Upper lobe of left lung (tissue), 6 donors: ENCODE results near the gene JAG2. TPM values are rescaled to one million over a fixed set of nuclear protein-coding genes. Genes with fewer than 3 reads are reported as not detected.

Experiments
- ATAC-seq, 2 donors: fragments of 200-7000 bp; cut with Tn5 transposase; one replicate each; pipeline ENCODE4 v1.9.1; 2022; ENCODE audit warnings: mild to moderate bottlenecking in 2 of 2, moderate library complexity in 2 of 2; ENCODE audit not compliant: low FRiP score in 2 of 2
- DNase-seq, 2 donors: peaks; one replicate each; pipeline ENCODE4 v3.0.0-alpha.2; 2019 to 2020
- H3K27ac ChIP-seq, 4 donors: fragments of 200-600 bp; sonication (generic); one replicate each; pipeline ENCODE4 v1.5.1; 2016 to 2019
- H3K27me3 ChIP-seq, 4 donors: fragments of 200-600 bp; sonication (generic); one replicate each; pipeline ENCODE4 v1.5.1; 2017 to 2019
- H3K36me3 ChIP-seq, 4 donors: fragments of 200-600 bp; sonication (generic); one replicate each; pipeline ENCODE4 v1.5.1; 2016 to 2019
- H3K4me1 ChIP-seq, 4 donors: fragments of 200-600 bp; sonication (generic); one replicate each; pipeline ENCODE4 v1.5.1; 2018 to 2019
- H3K4me3 ChIP-seq, 4 donors: fragments of 200-600 bp; sonication (generic); one replicate each; pipeline ENCODE4 v1.5.1; 2017 to 2019; ENCODE audit warnings: mild to moderate bottlenecking in 2 of 4, moderate library complexity in 1 of 4
- H3K9me3 ChIP-seq, 4 donors: fragments of 200-600 bp; sonication (generic); one replicate each; pipeline ENCODE4 v1.5.1; 2018 to 2019
- CTCF ChIP-seq, 6 experiments: fragments of 450-650 bp in 4 of 6; fragments of 200-600 bp in 2 of 6; sonication (generic) in 2 of 6; IDR thresholded peaks; one replicate each; pipeline ENCODE4 v1.5.1; 2016 to 2019; ENCODE audit warnings: antibody characterized with exemption in 6 of 6
- EP300 ChIP-seq, 4 donors: sonication (generic); formaldehyde crosslinking; IDR thresholded peaks; one replicate each; pipeline ENCODE4 v1.5.1; 2017; ENCODE audit warnings: antibody characterized with exemption in 4 of 4, control low read depth in 2 of 4
- POLR2A ChIP-seq, 4 donors: fragments of 450-650 bp; IDR thresholded peaks; one replicate each; pipeline ENCODE4 v1.5.1; 2016 to 2017; ENCODE audit warnings: antibody characterized with exemption in 4 of 4, mild to moderate bottlenecking in 2 of 4
- POLR2AphosphoS5 ChIP-seq, 2 donors: sonication (generic); formaldehyde crosslinking; IDR thresholded peaks; one replicate each; pipeline ENCODE4 v1.5.1; 2017; ENCODE audit warnings: antibody characterized with exemption in 2 of 2
- WGBS, 2 donors: methylation state at CpG; one replicate each; pipeline ENCODE4 v1.1.5; 2017 to 2018; 5-methylcytosine and 5-hydroxymethylcytosine counted together
- total RNA-seq, 6 donors: library from RNA; depleted of rRNA in 4 of 6; stranded (reverse); fragments of >200 nt in 4 of 6; gene quantifications; one replicate each; pipeline versions ENCODE4 v1.1.0 to v1.2.1, GENCODE V29; 2016 to 2021
- donor health status: DM: no; HTN: no; CAD: no; lungs with moderate emphysema.
- donor health status: DM: no; HTN: yes; CAD: no; lungs with severe emphysema.

Gene JAG2
- total RNA-seq, 6 donors from 2014 or later: 14.9 to 43.4 (median 23.8) TPM

DNA sequence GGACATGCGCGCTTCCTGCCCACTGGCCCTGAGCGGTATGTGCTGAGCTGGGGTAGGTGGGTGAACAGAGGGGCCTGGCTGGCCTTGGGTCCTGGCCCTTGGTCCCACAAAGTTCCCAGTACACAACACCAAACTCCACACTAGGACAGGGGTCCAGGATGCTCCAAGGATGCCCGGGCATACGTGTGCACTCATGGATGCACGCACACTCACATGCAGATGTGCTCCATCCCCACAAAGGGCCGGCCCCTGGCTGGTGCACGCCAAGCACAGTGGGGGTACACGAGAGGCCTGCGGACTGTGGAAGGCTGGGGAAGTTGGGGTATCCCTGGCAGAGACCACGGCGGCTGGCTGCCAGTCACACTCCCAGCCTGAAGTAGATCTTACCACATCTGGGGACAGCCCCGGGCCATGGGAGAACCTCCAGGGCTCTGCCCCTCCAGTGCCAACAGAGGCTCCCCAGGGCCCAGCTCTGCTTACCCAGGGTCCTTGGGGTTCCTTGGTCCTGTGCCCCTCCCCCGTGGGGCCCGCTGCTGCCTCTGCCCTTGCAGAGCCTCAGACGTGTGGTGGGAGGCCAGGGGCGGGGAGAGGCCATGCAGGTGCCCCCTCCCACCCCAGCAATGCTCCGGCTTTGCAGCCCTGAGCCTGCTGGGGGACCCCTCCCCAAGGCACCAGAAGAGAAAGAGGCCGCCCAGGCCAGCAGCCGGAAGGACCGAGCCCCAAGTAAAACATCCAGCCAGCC is 36.5 kb upstream of the JAG2 start:
- no peaks in the 10 kb centered on the region for H3K27me3 ChIP-seq
- WGBS, 2 donors: 47 to 57% methylated on average over 4 to 21 of the region's 21 CpGs
- no peaks in the 10 kb centered on the region for H3K9me3 ChIP-seq
- no peak for TF ChIP-seq EP300 (IDR thresholded peaks at IDR 0.05)
- no peak for TF ChIP-seq CTCF (IDR thresholded peaks at IDR 0.05)
- no peak for TF ChIP-seq POLR2A (IDR thresholded peaks at IDR 0.05)
- no peak for TF ChIP-seq POLR2AphosphoS5 (IDR thresholded peaks at IDR 0.05)
- peak overlapping the region in 1 of 4 donors; percentile 59 for H3K27ac ChIP-seq
- peaks cover 31 to 59% (median 52%) of the 10 kb centered on the region in 4 donors for H3K4me1 ChIP-seq
- H3K4me3 ChIP-seq: no peak overlapping the region
- H3K36me3 ChIP-seq: peaks cover 6 to 11% (median 7%) of the 10 kb centered on the region in 4 donors
- ATAC-seq (no peak), DNase-seq (peak in 1 of 2 donors; percentile 78)

DNA sequence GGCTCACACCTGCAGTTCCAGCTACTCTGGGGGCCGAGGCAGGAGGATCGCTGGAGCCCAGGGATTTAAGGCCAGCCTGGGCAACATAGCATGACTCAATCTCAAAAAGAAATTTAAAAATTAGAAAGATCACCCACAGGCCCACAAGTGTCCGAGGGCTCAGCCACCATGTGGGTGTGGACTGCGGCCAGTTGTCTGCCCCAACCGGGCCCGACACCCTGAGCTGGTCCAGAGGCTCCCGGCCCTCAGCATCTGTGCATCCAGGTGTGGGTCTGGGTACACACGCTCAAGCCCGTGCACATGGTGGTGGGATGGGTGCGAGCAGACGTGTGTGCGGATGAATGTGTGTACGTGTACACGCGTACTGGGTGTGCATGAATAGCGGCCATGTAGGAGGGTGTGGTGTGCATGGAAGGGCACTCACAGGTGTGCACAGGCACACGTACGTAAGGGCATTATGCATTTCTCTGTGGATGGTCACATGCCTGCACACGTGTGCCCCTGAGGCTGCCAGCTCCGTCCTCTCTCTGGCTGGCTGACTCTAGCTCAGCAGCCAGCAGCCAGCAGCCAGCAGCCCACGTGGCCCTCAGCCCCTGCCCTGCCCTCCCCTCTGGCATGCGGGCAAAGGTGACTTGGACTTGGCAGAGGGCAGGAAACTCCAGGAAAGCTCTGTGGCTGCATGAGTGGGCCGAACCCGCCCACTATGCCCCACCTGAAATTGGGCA is 35.8 kb upstream of the JAG2 start:
- Histone ChIP-seq H3K27ac (peak overlapping the region in 1 of 4 donors; percentile 59), H3K36me3 (peaks cover 0 to 3% (median under 1%) of the 10 kb centered on the region in 4 donors), H3K4me1 (peaks cover 37 to 64% (median 60%) of the 10 kb centered on the region in 4 donors), H3K4me3 (no peak overlapping the region), H3K27me3 (no peaks in the 10 kb centered on the region), H3K9me3 (no peaks in the 10 kb centered on the region)
- DNase-seq: peak; percentile 84 to 88
- peak in 1 of 2 donors; percentile 10 for TF ChIP-seq POLR2AphosphoS5 (IDR thresholded peaks at IDR 0.05)
- TF ChIP-seq POLR2A (IDR thresholded peaks at IDR 0.05): no peak
- TF ChIP-seq EP300 (IDR thresholded peaks at IDR 0.05): no peak
- 61 to 70% methylated on average over 18 to 24 of the region's 24 CpGs for WGBS, 2 donors
- peak; percentile 23 to 83 for ATAC-seq

- no peaks in the 10 kb centered on the region for H3K9me3 ChIP-seq
- peaks cover 42 to 71% (median 65%) of the 10 kb centered on the region in 4 donors for H3K4me1 ChIP-seq
- TF ChIP-seq POLR2AphosphoS5 (IDR thresholded peaks at IDR 0.05): no peak
- TF ChIP-seq EP300 (IDR thresholded peaks at IDR 0.05): no peak
- no peak for TF ChIP-seq CTCF (IDR thresholded peaks at IDR 0.05)
- TF ChIP-seq POLR2A (IDR thresholded peaks at IDR 0.05): no peak
- DNase-seq (peak in 1 of 2 donors; percentile 60), ATAC-seq (no peak)
- H3K4me3 ChIP-seq: no peak overlapping the region
- no peaks in the 10 kb centered on the region for H3K36me3 ChIP-seq
- no peak overlapping the region for H3K27ac ChIP-seq
- 76% methylated on average over 5 of the region's 6 CpGs; no CpG with 5 or more reads in 1 of the 2 donors for WGBS, 2 donors
- peaks cover 0 to 5% (median 0%) of the 10 kb centered on the region in 4 donors for H3K27me3 ChIP-seq
These were observed 35.1 kb upstream of the JAG2 start for GRCh38 chr14:105203701-105204100.

GRCh38 chr14:105203057-105203531 is 34.5 kb upstream of the JAG2 start:
- peak; percentile 77 to 97 for DNase-seq
- Histone ChIP-seq H3K4me3 (no peak overlapping the region), H3K36me3 (no peaks in the 10 kb centered on the region), H3K27me3 (peaks cover 0 to 11% (median 0%) of the 10 kb centered on the region in 4 donors), H3K4me1 (peaks cover 48 to 77% (median 71%) of the 10 kb centered on the region in 4 donors), H3K27ac (peak overlapping the region in 1 of 4 donors; percentile 26), H3K9me3 (no peaks in the 10 kb centered on the region)
- ATAC-seq: peak; percentile 70 to 73
- 3 to 25% methylated on average over 4 to 5 of the region's 18 CpGs for WGBS, 2 donors
- no peak for TF ChIP-seq EP300 (IDR thresholded peaks at IDR 0.05)
- peak; percentile 92 to 95 (median 93) for TF ChIP-seq CTCF (IDR thresholded peaks at IDR 0.05)
- no peak for TF ChIP-seq POLR2AphosphoS5 (IDR thresholded peaks at IDR 0.05)
- no peak for TF ChIP-seq POLR2A (IDR thresholded peaks at IDR 0.05)
